K562 (cell line): ENCODE data around the gene CPED1. TPM values are rescaled to one million over a fixed set of nuclear protein-coding genes. Genes with fewer than 3 reads are reported as not detected.

Source experiments
- ATAC-seq: fragments of 200-7000 bp; cut with Tn5 transposase; 3 replicates; pipeline ENCODE4 v1.9.1; 2020; ENCODE audit warnings: moderate library complexity
- BruUV-seq: library from RNA; stranded (reverse); fragments of 400-500 nt; replicated peaks from 2 replicates; lab custom pipeline; 2021; lab: Mats Ljungman, UMichigan
- CTCF ChIA-PET: fragments of 300-600 bp; formaldehyde crosslinking; extraction: SDS; loops from one replicate; lab custom pipeline; 2021; ENCODE audit warnings: low intra/inter-chr PET ratio; lab: Yijun Ruan, JAX
- POLR2A ChIA-PET: fragments of 300-600, 350-650 bp; sonication (Branson Sonifier 250); formaldehyde crosslinking; extraction: SDS; loops from one replicate; lab custom pipeline; 2021; ENCODE audit warnings: antibody characterized with exemption, inconsistent platforms; lab: Yijun Ruan, JAX
- DNase-seq, 4 experiments: peaks; one replicate each; pipeline versions ENCODE4 v3.0.0 to v3.0.0-alpha.2; 2011 to 2018; ENCODE audit warnings: low spot score in 3 of 4, mixed read lengths in 3 of 4; ENCODE audit errors: extremely low read depth in 1 of 4
- FAIRE-seq: peaks from 2 replicates; lab custom pipeline; 2011; peaks lifted over from hg19 to GRCh38; lab: Jason Lieb, UNC
- H2AFZ ChIP-seq: 2 replicates; pipeline ENCODE4 v1.6.0; 2011; ENCODE audit warnings: low read depth, low read length, control low read depth, inconsistent platforms
- H3K27ac ChIP-seq: fragments of 200-600 bp; 3 replicates; pipeline ENCODE4 v1.8.0; 2011; ENCODE audit warnings: low read depth, mild to moderate bottlenecking, control low read depth, inconsistent platforms, low read length, moderate library complexity, mixed read lengths; ENCODE audit errors: extremely low read depth
- H3K27me3 ChIP-seq, 2 experiments: fragments of 300-600 bp in 1 of 2; 2 replicates in 1 of 2; 3 replicates in 1 of 2; pipeline versions ENCODE4 v1.6.0 to v1.8.0; 2011; ENCODE audit warnings: inconsistent platforms in 2 of 2, low read length in 2 of 2, mild to moderate bottlenecking in 1 of 2, mixed read lengths in 1 of 2, moderate library complexity in 1 of 2; ENCODE audit not compliant: control insufficient read depth in 2 of 2, insufficient read depth in 2 of 2
- H3K36me3 ChIP-seq: fragments of 300-600 bp; 3 replicates; pipeline ENCODE4 v1.8.0; 2011; ENCODE audit warnings: mild to moderate bottlenecking, low read length, inconsistent platforms; ENCODE audit not compliant: control insufficient read depth, insufficient read depth
- H3K4me1 ChIP-seq, 2 experiments: fragments of 200-600 bp in 1 of 2; replicated peaks in 1 of 2; 2 replicates in 1 of 2; 3 replicates in 1 of 2; pipeline versions ENCODE4 v1.5.1 to v1.8.0; 2011; ENCODE audit warnings: inconsistent platforms in 2 of 2, low read length in 2 of 2, mild to moderate bottlenecking in 1 of 2, mixed read lengths in 1 of 2, moderate library complexity in 1 of 2; ENCODE audit not compliant: control insufficient read depth in 2 of 2, insufficient read depth in 2 of 2
- H3K4me2 ChIP-seq: 2 replicates; pipeline ENCODE4 v1.6.1; 2011; ENCODE audit warnings: low read length, control low read depth, inconsistent platforms, mixed read lengths; ENCODE audit not compliant: insufficient read depth
- H3K4me3 ChIP-seq: fragments of 200-600 bp; sonication (generic), shearing (Covaris generic); 2 replicates; pipeline ENCODE4 v1.5.1; 2016; ENCODE audit warnings: control low read depth, inconsistent platforms
- H3K79me2 ChIP-seq: fragments of 200-600 bp; 3 replicates; pipeline ENCODE4 v1.8.0; 2011; ENCODE audit warnings: low read length, inconsistent platforms; ENCODE audit not compliant: control insufficient read depth, insufficient read depth
- H3K9ac ChIP-seq, 2 experiments: 2 replicates each; pipeline versions ENCODE4 v1.6.0 to v1.6.1; 2011; ENCODE audit warnings: low read depth in 2 of 2, low read length in 2 of 2, control low read depth in 1 of 2, inconsistent platforms in 1 of 2, mild to moderate bottlenecking in 1 of 2, mixed read lengths in 1 of 2; ENCODE audit not compliant: insufficient read depth in 1 of 2
- H3K9me1 ChIP-seq: one replicate; pipeline ENCODE4 v1.6.0; 2011; ENCODE audit warnings: inconsistent platforms, mild to moderate bottlenecking, low read length, moderate library complexity; ENCODE audit not compliant: control insufficient read depth, insufficient read depth
- H3K9me3 ChIP-seq: replicated peaks from 2 replicates; pipeline ENCODE4 v1.5.1; 2011; ENCODE audit warnings: low read depth, low read length, inconsistent platforms; ENCODE audit not compliant: control insufficient read depth, insufficient read depth
- H4K20me1 ChIP-seq: replicated peaks from 2 replicates; pipeline ENCODE4 v1.6.1; 2011; ENCODE audit warnings: low read length, inconsistent platforms, mixed read lengths; ENCODE audit not compliant: control insufficient read depth, insufficient read depth
- DLX4 ChIP-seq: fragments of 250-450 bp; sonication (Bioruptor Pico); IDR thresholded peaks from 2 replicates; pipeline ENCODE4 v1.6.1; 2021; ENCODE audit warnings: mild to moderate bottlenecking
- ELK1 ChIP-seq: sonication (generic); formaldehyde crosslinking; IDR thresholded peaks from 2 replicates; pipeline ENCODE4 v1.8.1; 2022; ENCODE audit warnings: missing genetic modification reagents
- EP400 ChIP-seq: fragments of 450-650 bp; IDR thresholded peaks from 2 replicates; pipeline ENCODE4 v1.6.1; 2017; ENCODE audit warnings: antibody characterized with exemption, mild to moderate bottlenecking, moderate library complexity
- HES1 ChIP-seq: fragments of 450-650 bp; IDR thresholded peaks from 2 replicates; pipeline ENCODE4 v1.6.1; 2016; ENCODE audit warnings: low read depth, mild to moderate bottlenecking, moderate library complexity
- MED1 ChIP-seq: sonication (generic); formaldehyde crosslinking; IDR thresholded peaks from 2 replicates; pipeline ENCODE4 v1.8.1; 2023; ENCODE audit warnings: missing genetic modification reagents, borderline replicate concordance
- PHB ChIP-seq: fragments of 250-450 bp; sonication (Bioruptor Pico); IDR thresholded peaks from 2 replicates; pipeline ENCODE4 v1.5.0; 2021
- PHF20 ChIP-seq: fragments of 450-650 bp; IDR thresholded peaks from 2 replicates; pipeline ENCODE4 v1.6.1; 2018; ENCODE audit not compliant: partially characterized antibody
- U2AF2 ChIP-seq: fragments of 200-400 bp; formaldehyde crosslinking; optimal IDR thresholded peaks from 2 replicates; pipeline ENCODE3; 2017; ENCODE audit warnings: low read depth, mild to moderate bottlenecking, low read length
- USF2 ChIP-seq: sonication (generic); formaldehyde crosslinking; IDR thresholded peaks from 2 replicates; pipeline ENCODE4 v1.5.0; 2020; ENCODE audit warnings: missing genetic modification reagents
- ZBTB1 ChIP-seq: sonication (generic); formaldehyde crosslinking; IDR thresholded peaks from 2 replicates; pipeline ENCODE4 v1.8.1; 2023; ENCODE audit warnings: missing genetic modification reagents, low read depth, mild to moderate bottlenecking, borderline replicate concordance
- ZBTB12 ChIP-seq: fragments of 250-450 bp; sonication (Bioruptor Pico); IDR thresholded peaks from 2 replicates; pipeline ENCODE4 v1.4.0; 2020
- ZEB2 ChIP-seq: fragments of 450-650 bp; IDR thresholded peaks from 2 replicates; pipeline ENCODE4 v1.6.1; 2016
- ZNF124 ChIP-seq: sonication (generic); formaldehyde crosslinking; IDR thresholded peaks from 2 replicates; pipeline ENCODE4 v1.8.1; 2022; ENCODE audit warnings: missing genetic modification reagents
- ZNF780A ChIP-seq: fragments of 250-450 bp; sonication (Bioruptor Pico); IDR thresholded peaks from 2 replicates; pipeline ENCODE4 v1.5.0; 2021; ENCODE audit warnings: mild to moderate bottlenecking
- WGBS: fragments of 100-300 bp; shearing (Covaris generic); methylation state at CpG from one replicate; pipeline ENCODE4 v1.1.6; 2016; ENCODE audit warnings: low coverage, mixed read lengths; ENCODE audit not compliant: insufficient coverage; ENCODE audit errors: missing lambda C conversion rate; 5-methylcytosine and 5-hydroxymethylcytosine counted together
- in situ Hi-C: fragments of 300-500 bp; cut with MboI; formaldehyde crosslinking; loops from 4 replicates; pipeline ENCODE4 v1.15.0; 2018; ENCODE audit warnings: inconsistent platforms, mixed read lengths
- intact Hi-C: fragments of 100-400 bp; cut with micrococcal nuclease; formaldehyde crosslinking; loops from 2 replicates; pipeline ENCODE4 v1.14.2; 2022
- polyA plus RNA-seq, 8 experiments: library from polyadenylated mRNA; depleted of rRNA in 4 of 8; stranded (reverse) in 5 of 8; unstranded in 3 of 8; fragments of >200 nt; fragmentation: Nextera tagmentation in 2 of 8; fragmentation: Illumina TruSeq in 1 of 8; extraction: Ambion mirVana in 2 of 8; extraction: Trizol in 1 of 8; gene quantifications; 2 replicates each; pipeline versions ENCODE4 v1.2.1 to v1.2.3, GENCODE V29; 2011 to 2014; ENCODE audit warnings: inconsistent platforms in 1 of 8, missing spikeins in 1 of 8
- total RNA-seq, 7 experiments: library from RNA; depleted of rRNA in 6 of 7; stranded (reverse); fragments of >200 nt in 6 of 7; fragmentation: Illumina TruSeq in 2 of 7; extraction: Trizol in 2 of 7; gene quantifications; 2 replicates each; pipeline versions ENCODE4 v1.2.1 to v1.2.3, GENCODE V29; 2011 to 2021; ENCODE audit warnings: low replicate concordance in 1 of 7

The CPED1 gene
- total and polyA plus RNA-seq, 9 of the 15 experiments (the other 6 are each of a cell fraction or from before 2014, with no cell fraction given): 195 to 393 (median 290) TPM

- TF ChIP-seq DLX4 (CRISPR knock-in tag): no peak
These were observed 59.7 kb downstream of the CPED1 start (continued) for GRCh38 chr7:121048195-121048594.

GRCh38 chr7:121049028-121049791 lies 60.7 kb downstream of the CPED1 start:
- H3K9me1 ChIP-seq: no peaks in the 10 kb centered on the region
- H3K36me3 ChIP-seq: peaks cover 71% of the 10 kb centered on the region
- FAIRE-seq: peak; percentile 67
- POLR2A ChIA-PET: interaction anchor here (0.6 to 2.7 kb wide), 10 partner anchors 9 to 134 kb away, joined by 3 to 16 read pairs (median 5); no protein-coding TSS in a partner anchor
- peak overlapping the region; percentile 22 to 64; a peak in 2 of 4 replicates for H3K9ac ChIP-seq
- no peaks in the 10 kb centered on the region for H3K27me3 ChIP-seq
- peaks cover 94% of the 10 kb centered on the region for H3K79me2 ChIP-seq
- peak overlapping the region; percentile 72 for H3K4me2 ChIP-seq
- ATAC-seq: peak; percentile 71
- H2AFZ ChIP-seq: no peak overlapping the region; the same call in 1 of the 2 replicates
- 10% methylated on average over 3 of the region's 3 CpGs for WGBS
- peak overlapping the region; percentile 69 for H3K27ac ChIP-seq
- intact Hi-C loops (no loop called here), in situ Hi-C loops (no loop called here)
- H4K20me1 ChIP-seq: no peaks in the 10 kb centered on the region
- BruUV-seq: TSS peak; percentile 7
- CTCF ChIA-PET: no interaction called here
- DNase-seq: peak in 3 of 4 experiments; percentile 40 to 82 (median 79)
- no peak overlapping the region for H3K4me3 ChIP-seq
- H3K4me1 ChIP-seq: peaks cover 23 to 59% of the 10 kb centered on the region in 2 experiments
- peaks cover 2% of the 10 kb centered on the region; the same call in 1 of the 2 replicates for H3K9me3 ChIP-seq
- TF ChIP-seq PHF20: no peak
- TF ChIP-seq ZBTB1 (CRISPR knock-in tag): no peak
- TF ChIP-seq MED1 (CRISPR knock-in tag): no peak
- TF ChIP-seq ZNF124 (CRISPR knock-in tag): no peak
- TF ChIP-seq ELK1: no peak
- no peak for TF ChIP-seq PHB
- peak; percentile 63; the same call in 1 of the 2 replicates for TF ChIP-seq ZEB2
- peak; percentile 51; the same call in 1 of the 2 replicates for TF ChIP-seq EP400
- no peak for TF ChIP-seq ZNF780A (CRISPR knock-in tag)
- TF ChIP-seq U2AF2: no peak
- no peak for TF ChIP-seq ZBTB12 (CRISPR knock-in tag)
- no peak for TF ChIP-seq HES1
- TF ChIP-seq USF2 (CRISPR knock-in tag): no peak
